WERI-Rb-1 (cell line): Measurements from ENCODE around the gene UBASH3B.

ENCODE experiments used
- DNase-seq: peaks from one replicate; pipeline ENCODE4 v3.0.0-alpha.2; 2020
- H3K27ac ChIP-seq: fragments of 250-450 bp; sonication (Bioruptor Pico); 2 replicates; pipeline ENCODE4 v1.5.1; 2020; ENCODE audit warnings: mild to moderate bottlenecking, moderate library complexity
- H3K27me3 ChIP-seq: fragments of 250-450 bp; sonication (Bioruptor Pico); 2 replicates; pipeline ENCODE4 v1.5.1; 2021; ENCODE audit warnings: mild to moderate bottlenecking, low read depth, moderate library complexity; ENCODE audit not compliant: insufficient read depth, severe bottlenecking
- H3K36me3 ChIP-seq: fragments of 250-450 bp; sonication (Bioruptor Pico); 2 replicates; pipeline ENCODE4 v1.5.1; 2020; ENCODE audit warnings: mild to moderate bottlenecking, moderate library complexity
- H3K4me3 ChIP-seq: 2 replicates; pipeline ENCODE4 v1.5.1; 2011; ENCODE audit warnings: low read depth, mild to moderate bottlenecking, control low read depth, low read length
- H3K9me3 ChIP-seq: fragments of 250-450 bp; sonication (Bioruptor Pico); 2 replicates; pipeline ENCODE4 v1.5.1; 2021; ENCODE audit warnings: mild to moderate bottlenecking, moderate library complexity; ENCODE audit not compliant: severe bottlenecking
- TF ChIP-seq, protein P1 (sequence below): IDR thresholded peaks from 2 replicates; pipeline ENCODE4 v1.5.1; 2011; ENCODE audit warnings: low read depth, mild to moderate bottlenecking, control low read depth, inconsistent platforms, low read length

The UBASH3B gene

DNA sequence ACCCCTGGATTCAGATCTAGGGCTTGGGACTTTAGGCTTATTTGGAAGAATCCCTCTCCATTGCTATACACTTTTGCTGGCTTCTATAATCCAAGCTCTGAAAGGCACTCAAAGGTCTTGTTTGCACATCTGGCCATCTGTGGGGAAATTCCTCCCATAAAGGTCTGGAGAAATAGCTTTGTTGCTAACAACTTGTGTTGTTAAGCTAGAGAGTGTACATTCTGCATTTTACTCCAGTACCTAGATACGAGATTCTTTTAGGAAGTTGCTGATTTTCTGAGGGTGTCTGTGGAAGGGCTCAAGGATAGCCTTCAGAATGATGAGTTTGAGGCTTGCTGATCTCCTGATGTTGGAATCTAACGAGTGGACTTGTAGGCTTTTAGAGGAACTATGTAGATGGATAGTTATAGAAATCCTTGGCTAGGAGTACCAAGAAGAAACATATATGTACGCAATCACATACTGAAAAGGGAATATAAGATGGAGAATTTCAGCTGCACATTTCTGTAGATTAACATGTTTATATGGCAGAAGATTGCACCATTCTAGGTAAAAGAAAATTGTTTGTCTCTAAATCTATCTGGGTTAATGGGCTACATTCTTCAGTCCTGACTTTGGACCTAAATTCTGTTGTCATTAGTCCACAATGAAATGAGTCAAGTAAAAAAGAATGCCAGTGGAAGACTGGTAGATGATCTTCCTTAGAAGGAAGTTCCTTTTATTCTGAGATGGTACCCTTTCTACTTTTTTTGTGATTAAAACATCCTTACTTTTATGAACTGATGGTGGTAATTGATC lies 51.0 kb downstream of the UBASH3B start:
- Histone ChIP-seq H3K27me3 (peaks cover 79% of the 10 kb centered on the region), H3K36me3 (no peaks in the 10 kb centered on the region), H3K4me3 (no peak overlapping the region), H3K27ac (no peak overlapping the region), H3K9me3 (no peaks in the 10 kb centered on the region)
- DNase-seq, result no peak
- TF ChIP-seq, protein P1, sequence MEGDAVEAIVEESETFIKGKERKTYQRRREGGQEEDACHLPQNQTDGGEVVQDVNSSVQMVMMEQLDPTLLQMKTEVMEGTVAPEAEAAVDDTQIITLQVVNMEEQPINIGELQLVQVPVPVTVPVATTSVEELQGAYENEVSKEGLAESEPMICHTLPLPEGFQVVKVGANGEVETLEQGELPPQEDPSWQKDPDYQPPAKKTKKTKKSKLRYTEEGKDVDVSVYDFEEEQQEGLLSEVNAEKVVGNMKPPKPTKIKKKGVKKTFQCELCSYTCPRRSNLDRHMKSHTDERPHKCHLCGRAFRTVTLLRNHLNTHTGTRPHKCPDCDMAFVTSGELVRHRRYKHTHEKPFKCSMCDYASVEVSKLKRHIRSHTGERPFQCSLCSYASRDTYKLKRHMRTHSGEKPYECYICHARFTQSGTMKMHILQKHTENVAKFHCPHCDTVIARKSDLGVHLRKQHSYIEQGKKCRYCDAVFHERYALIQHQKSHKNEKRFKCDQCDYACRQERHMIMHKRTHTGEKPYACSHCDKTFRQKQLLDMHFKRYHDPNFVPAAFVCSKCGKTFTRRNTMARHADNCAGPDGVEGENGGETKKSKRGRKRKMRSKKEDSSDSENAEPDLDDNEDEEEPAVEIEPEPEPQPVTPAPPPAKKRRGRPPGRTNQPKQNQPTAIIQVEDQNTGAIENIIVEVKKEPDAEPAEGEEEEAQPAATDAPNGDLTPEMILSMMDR, result no peak

DNA sequence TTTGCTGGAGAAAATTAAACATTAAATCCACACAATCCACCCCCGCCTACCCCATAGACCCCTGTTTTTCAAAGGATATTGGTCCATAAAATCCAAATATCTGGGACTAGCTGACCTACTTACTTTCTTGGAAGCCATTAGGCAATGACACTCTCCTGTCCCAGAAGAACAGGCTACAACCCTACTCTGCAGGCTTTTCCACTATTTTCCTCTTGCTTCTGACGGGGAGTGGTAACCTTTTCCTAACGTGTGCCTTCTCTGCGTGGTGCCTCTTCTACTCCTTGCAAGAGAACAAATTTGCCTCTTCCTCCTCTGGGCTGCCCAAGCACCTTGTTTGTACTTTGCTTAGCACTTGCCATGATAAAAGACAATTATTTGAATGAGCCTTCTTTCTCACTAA lies 51.6 kb downstream of the UBASH3B start:
- TF ChIP-seq, protein P1, result no peak
- Histone ChIP-seq H3K27ac (no peak overlapping the region), H3K27me3 (peaks cover 74% of the 10 kb centered on the region), H3K4me3 (no peak overlapping the region), H3K9me3 (no peaks in the 10 kb centered on the region), H3K36me3 (no peaks in the 10 kb centered on the region)
- no peak for DNase-seq

DNA sequence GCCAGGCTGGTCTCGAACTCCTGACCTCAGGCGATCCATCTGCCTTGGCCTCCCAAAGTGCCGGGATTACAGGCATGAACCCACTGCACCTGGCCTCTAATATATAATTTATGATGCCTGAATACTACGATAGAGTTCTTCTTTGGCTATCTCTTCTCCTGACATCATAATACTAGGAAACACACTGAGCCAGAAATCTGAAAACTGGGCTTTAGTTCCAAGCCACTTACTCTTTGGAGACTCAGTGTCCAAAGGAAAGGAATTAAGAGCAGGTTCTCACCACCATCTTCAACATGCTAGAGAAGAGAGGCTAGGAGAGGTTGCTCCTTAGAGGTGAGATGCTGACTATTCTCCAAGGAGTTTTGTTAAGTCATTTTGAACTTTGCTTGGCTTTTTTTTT lies 52.4 kb downstream of the UBASH3B start:
- Histone ChIP-seq H3K27ac (no peak overlapping the region), H3K4me3 (no peak overlapping the region), H3K27me3 (peaks cover 73% of the 10 kb centered on the region)

DNA sequence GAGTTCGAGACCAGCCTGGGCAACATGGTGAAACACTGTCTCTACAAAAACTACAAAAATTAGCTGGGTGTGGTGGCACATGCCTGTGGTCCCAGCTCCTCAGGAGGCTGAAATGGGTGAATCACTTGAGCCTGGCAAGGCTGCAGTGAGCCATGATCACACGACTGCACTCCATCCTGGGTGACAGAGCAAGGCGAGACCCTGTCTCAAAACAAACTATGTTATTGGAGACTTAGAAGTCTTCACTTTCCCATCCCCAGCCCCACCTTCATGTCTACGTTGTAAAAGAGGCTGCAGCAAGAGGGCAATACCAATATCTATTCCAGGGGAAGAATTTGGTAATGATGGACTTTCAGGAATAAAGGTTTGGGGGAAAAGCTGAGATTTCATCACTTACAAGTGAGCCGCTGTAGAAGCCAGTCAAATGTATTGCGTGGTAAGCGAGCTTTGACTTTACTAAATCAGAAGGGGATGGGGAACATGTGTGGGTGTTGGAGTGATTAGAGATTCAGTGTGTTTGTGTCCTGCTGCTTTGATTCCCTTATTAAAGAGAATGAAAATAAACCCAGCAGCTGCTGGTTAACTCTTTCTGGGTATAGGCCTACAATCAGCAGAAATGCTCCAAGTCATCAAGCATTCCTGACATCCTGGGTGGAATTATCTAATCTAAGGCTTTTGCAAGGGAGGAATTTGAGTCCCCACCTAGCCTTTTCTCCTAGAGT lies 53.7 kb downstream of the UBASH3B start:
- no peak overlapping the region for H3K4me3 ChIP-seq
- TF ChIP-seq, protein P1, result no peak
- no peak for DNase-seq
- no peaks in the 10 kb centered on the region for H3K36me3 ChIP-seq
- no peaks in the 10 kb centered on the region for H3K9me3 ChIP-seq
- H3K27ac ChIP-seq, result no peak overlapping the region
- peaks cover 70% of the 10 kb centered on the region for H3K27me3 ChIP-seq

More for the DNA sequence above, 52.4 kb downstream of the UBASH3B start:
- DNase-seq, result no peak
- TF ChIP-seq, protein P1, result no peak
- no peaks in the 10 kb centered on the region for H3K9me3 ChIP-seq
- no peaks in the 10 kb centered on the region for H3K36me3 ChIP-seq

DNA sequence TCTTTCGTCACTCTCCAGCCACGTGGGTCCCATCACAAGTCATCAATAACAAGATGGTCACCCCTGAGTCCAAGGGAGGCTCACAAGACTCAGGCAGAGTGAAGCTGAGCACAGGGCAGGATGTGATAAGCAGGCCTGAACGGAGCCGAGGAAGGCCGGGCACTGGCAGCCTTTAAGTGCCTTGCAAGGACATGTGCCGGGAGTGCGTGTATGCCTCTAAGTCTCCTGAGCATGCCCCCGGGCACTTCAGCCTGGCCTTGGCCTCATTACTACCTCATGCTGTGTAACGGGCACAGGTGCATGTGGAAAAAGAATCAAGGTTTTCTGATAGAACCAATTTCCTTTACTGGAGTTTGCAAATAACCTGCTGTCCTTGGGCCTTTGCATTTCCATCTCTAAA lies 55.8 kb downstream of the UBASH3B start:
- H3K27me3 ChIP-seq, result peaks cover 73% of the 10 kb centered on the region
- H3K4me3 ChIP-seq, result no peak overlapping the region
- H3K27ac ChIP-seq, result no peak overlapping the region
- H3K9me3 ChIP-seq, result no peaks in the 10 kb centered on the region
- TF ChIP-seq, protein P1, result no peak
- DNase-seq, result no peak
- no peaks in the 10 kb centered on the region for H3K36me3 ChIP-seq
